ENCODE results near the gene SULF2. TPM values are rescaled to one million over a fixed set of nuclear protein-coding genes. Genes with fewer than 3 reads are reported as not detected.
A peak's percentile ranks its signal among the peaks of the same experiment; 100 is the strongest.

Gene SULF2
- total and polyA plus RNA-seq, 2 of the 4 experiments (the other 2 are of a cell fraction) = 0.54 to 0.77 TPM

GRCh38 chr20:47691625-47692024 lies 93.7 kb downstream of the SULF2 start:
- Histone ChIP-seq H2BK120ac (ENCODE audit: low read depth, low read length) (no peak overlapping the region), H3K79me1 (ENCODE audit: low read depth in 1 of 2, low read length in 2 of 2) (no peaks in the 10 kb centered on the region), H4K5ac (ENCODE audit: low read depth, low read length) (no peak overlapping the region), H2AK9ac (replicated peaks; ENCODE audit: low read depth, low read length, poor library complexity) (no peak overlapping the region), H3K9ac (ENCODE audit: low read depth, low read length) (no peak overlapping the region), H3K56ac (ENCODE audit: extremely low read depth, insufficient read depth, low read length) (no peak overlapping the region), H2BK20ac (ENCODE audit: low read depth, low read length) (no peak overlapping the region), H3K4ac (ENCODE audit: low read depth, low read length) (no peak overlapping the region), H3K36me3 (ENCODE audit: control insufficient read depth, insufficient read depth, low read length) (no peaks in the 10 kb centered on the region; the same call in 1 of the 2 replicates), H2BK5ac (ENCODE audit: low read depth, low read length, poor library complexity, severe bottlenecking) (no peak overlapping the region), H3K9me1 (ENCODE audit: insufficient read depth, low read length) (no peaks in the 10 kb centered on the region), H3K4me3 (ENCODE audit: insufficient read depth, low read depth, low read length) (no peak overlapping the region), H4K91ac (ENCODE audit: insufficient read depth, low read depth, low read length) (no peak overlapping the region), H3K4me2 (ENCODE audit: low read depth, low read length) (no peak overlapping the region), H3K14ac (replicated peaks; ENCODE audit: low read depth, low read length) (no peak overlapping the region), H3K27ac (ENCODE audit: insufficient read depth, low read length) (no peak overlapping the region), H3K23ac (ENCODE audit: low read depth, low read length) (no peak overlapping the region), H3K27me3 (ENCODE audit: control insufficient read depth, insufficient read depth, low read length) (no peaks in the 10 kb centered on the region; the same call in 1 of the 2 replicates), H2AFZ (replicated peaks; ENCODE audit: low read length, poor library complexity) (no peak overlapping the region), H2AK5ac (ENCODE audit: low read depth, low read length) (no peak overlapping the region), H3K9me3 (ENCODE audit: control insufficient read depth, insufficient read depth, low read length) (peaks cover 31% of the 10 kb centered on the region), H4K20me1 (ENCODE audit: insufficient read depth, low read length) (no peaks in the 10 kb centered on the region), H3K4me1 (ENCODE audit: control insufficient read depth, insufficient read depth, low read length) (peaks cover 3% of the 10 kb centered on the region; the same call in 1 of the 2 replicates), H2BK15ac (ENCODE audit: low read depth, low read length) (no peak overlapping the region), H4K8ac (ENCODE audit: low read depth in 2 of 2, low read length in 2 of 2) (no peak overlapping the region), H3K18ac (ENCODE audit: low read depth, low read length) (no peak overlapping the region)
- peak; percentile 22 for DNase-seq
- no TSS peak for BruUV-seq (replicated peaks)
- intact Hi-C loops (cut with micrococcal nuclease) = no loop called here
- no peak for TF ChIP-seq NFE2L2 (IDR thresholded peaks at IDR 0.05; ENCODE audit: low read depth, low read length)
- no peak for TF ChIP-seq FOS (IDR thresholded peaks at IDR 0.05; ENCODE audit: low read depth, low read length)
- no peak for TF ChIP-seq MXI1 (IDR thresholded peaks at IDR 0.05; ENCODE audit: borderline replicate concordance, low read depth, low read length)
- TF ChIP-seq BHLHE40 (IDR thresholded peaks at IDR 0.05; ENCODE audit: low read depth, low read length) = no peak
- no peak for TF ChIP-seq CHD1 (IDR thresholded peaks at IDR 0.05; ENCODE audit: low read depth, low read length)
- no peak for TF ChIP-seq ELK1 (IDR thresholded peaks at IDR 0.05; ENCODE audit: borderline replicate concordance, low read depth, low read length)
- TF ChIP-seq CEBPB (IDR thresholded peaks at IDR 0.05; ENCODE audit: low read depth, low read length) = no peak
- TF ChIP-seq RCOR1 (IDR thresholded peaks at IDR 0.05; ENCODE audit: insufficient replicate concordance, low read length) = no peak
- no peak for TF ChIP-seq RFX5 (IDR thresholded peaks at IDR 0.05; ENCODE audit: low read depth, low read length)
- TF ChIP-seq MAFK (IDR thresholded peaks at IDR 0.05; ENCODE audit: low read depth, low read length) = no peak
- no peak for TF ChIP-seq RAD21 (IDR thresholded peaks at IDR 0.05; ENCODE audit: low read length)
- TF ChIP-seq MAZ (IDR thresholded peaks at IDR 0.05; ENCODE audit: borderline replicate concordance, low read depth, low read length) = no peak
- no peak for TF ChIP-seq POLR2A (IDR thresholded peaks at IDR 0.05; ENCODE audit: low read depth, low read length)
- TF ChIP-seq USF2 (IDR thresholded peaks at IDR 0.05; ENCODE audit: low read depth, low read length) = no peak
- no peak for TF ChIP-seq SMC3 (IDR thresholded peaks at IDR 0.05; ENCODE audit: low read depth, low read length)
- TF ChIP-seq CTCF (conservative IDR thresholded peaks at IDR 0.05; ENCODE audit: low read depth, low read length) = no peak
- no peak for ATAC-seq (ENCODE audit: low read depth)
- dilution Hi-C loops (cut with HindIII; ENCODE audit: low sequenced_read_pairs, unreplicated experiment) = no loop called here
- ChIA-PET CTCF (no interaction called here), POLR2A (ENCODE audit: unreplicated experiment) (no interaction called here)
- in situ Hi-C loops (cut with MboI; ENCODE audit: low sequenced_read_pairs) = no loop called here

Measured in IMR-90 (cell line).